GM18508 (cell line): ENCODE data around the gene DUS1L.

Experiments
- ATAC-seq: cut with Tn5 transposase; IDR thresholded peaks from one replicate; pipeline ENCODE4 v1.9.1; 2021; ENCODE audit warnings: moderate number of reproducible peaks; ENCODE audit not compliant: insufficient read depth, unreplicated experiment

Gene DUS1L

DNA sequence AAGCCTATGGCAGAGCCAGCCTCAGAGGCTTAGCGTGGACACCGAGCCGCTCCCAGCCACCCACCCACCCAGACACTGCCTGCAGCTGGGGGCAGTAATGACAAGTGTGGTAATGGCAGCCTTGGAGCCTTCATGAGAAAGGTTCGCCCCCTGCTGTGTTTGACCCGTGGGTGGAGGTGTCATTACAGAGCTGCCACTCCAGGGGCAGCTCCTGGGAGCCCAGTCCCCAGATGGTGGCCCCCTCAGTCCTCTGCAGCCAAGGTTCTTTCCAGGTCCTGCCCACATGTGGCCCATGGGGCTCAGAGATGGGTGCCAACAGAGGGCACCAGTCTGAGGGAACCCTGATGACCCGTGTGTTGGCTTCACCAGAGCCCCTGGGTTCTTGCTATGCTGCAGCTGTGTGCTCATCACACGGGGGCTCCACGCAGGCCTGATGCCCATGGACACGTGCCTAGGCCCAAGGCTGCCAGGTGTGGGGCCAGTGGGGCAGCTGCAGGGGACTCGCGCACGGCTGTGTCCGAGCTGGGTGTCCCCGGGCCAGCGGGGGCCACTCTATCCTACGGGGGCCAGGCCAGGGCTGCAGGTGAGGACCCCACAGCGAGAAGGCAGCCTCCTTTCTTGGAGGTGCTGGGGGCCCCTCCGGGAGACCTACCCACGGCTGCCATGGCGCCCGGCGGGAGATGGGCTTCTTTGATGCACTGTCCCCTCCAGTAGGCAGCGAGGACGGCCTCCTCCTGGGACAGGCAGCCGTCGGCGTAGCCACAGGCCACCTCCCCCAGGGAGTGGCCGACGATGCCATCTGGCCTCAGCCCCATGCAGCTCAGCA, 24.3 kb upstream of the DUS1L start:
- ATAC-seq, result no peak

- ATAC-seq, result no peak
These were observed 23.5 kb upstream of the DUS1L start for GRCh38 chr17:82088838-82089722.

DNA sequence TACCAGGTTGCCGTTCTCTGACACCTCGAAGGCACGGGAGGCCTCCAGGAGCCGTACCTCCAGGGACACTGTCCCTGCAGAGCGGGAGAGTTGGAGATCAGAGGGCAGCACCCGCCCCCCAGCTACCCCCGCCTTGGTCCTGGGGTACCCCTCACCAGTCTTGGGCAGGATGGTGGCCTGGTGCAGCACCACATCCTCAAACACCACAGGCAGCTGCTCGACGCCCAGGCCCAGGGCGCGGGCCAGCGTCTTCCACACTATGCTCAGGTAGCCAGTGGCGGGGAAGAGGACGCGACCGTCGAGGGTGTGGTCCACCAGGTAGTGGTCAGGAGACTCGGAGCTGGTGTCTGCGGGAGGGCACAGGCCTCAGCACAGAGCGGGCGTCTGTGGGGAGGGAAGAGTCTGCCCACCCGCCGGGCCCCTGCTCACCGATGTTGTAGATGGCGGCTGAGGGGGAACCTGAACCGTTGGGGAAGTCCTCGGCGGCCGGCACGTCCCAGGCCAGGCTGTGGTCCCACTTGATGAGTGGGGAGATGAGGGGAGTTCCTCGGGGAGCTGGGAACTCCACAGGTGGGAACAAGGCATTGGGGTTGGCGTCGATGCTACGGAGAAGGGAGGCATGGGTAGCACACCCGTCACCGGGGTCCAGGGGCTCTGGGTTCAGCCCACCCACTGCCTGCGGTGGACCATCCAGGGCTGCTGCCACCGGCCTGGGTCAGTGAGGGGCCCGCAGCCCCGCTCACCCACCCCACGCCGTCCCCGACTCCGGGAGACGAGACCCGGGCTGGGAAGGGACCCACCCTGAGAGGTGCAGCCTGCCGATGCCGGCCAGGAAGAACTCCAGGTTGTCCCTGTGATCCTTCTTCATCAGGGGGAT, 22.6 kb upstream of the DUS1L start:
- no peak for ATAC-seq

- no peak for ATAC-seq
These were observed 21.6 kb upstream of the DUS1L start for GRCh38 chr17:82086941-82087906.

DNA sequence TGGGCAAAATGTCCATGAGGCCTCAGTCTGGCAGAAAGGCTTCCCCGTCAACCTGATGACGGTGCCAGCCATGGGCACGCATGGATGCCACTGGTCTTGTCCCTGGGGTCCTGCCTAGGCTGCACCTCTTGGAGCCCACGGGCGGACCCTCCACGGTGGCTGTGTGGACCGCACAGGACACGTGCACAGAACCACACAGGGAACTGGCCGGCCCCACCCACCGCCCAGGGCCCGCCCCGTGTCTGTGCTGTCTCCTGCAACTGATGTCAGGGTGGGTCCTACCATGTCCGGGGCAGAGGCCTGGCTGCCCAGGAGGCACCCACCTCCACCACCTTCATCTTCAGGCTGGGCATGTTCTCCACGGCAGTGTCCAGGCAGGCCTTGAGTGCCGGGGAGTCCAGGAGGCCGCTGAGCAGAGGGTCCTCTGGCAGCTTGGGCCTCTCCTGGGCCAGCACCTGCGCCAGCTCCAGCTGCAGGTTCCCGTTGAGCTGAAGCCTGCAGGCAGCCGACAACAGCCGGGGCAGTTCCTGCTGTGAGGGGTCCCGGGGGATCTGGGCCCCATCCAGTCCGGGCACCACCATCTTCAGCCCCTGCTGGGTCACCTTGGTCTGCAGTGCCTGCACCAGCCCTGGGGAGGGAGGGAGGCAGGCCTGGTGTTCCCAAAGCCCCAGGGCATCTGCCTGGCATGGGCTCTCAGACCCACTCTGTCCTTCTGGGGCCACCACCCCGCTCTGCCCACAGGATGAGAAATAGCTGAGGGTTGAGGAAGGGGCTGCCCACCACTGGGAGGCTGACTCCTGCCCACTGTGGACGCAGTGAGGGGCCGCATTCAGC, 20.5 kb upstream of the DUS1L start:
- ATAC-seq, result no peak

- ATAC-seq, result no peak
These were observed 19.6 kb upstream of the DUS1L start for GRCh38 chr17:82085031-82085861.

- ATAC-seq, result no peak
These were observed 18.9 kb upstream of the DUS1L start for GRCh38 chr17:82084373-82085030.

DNA sequence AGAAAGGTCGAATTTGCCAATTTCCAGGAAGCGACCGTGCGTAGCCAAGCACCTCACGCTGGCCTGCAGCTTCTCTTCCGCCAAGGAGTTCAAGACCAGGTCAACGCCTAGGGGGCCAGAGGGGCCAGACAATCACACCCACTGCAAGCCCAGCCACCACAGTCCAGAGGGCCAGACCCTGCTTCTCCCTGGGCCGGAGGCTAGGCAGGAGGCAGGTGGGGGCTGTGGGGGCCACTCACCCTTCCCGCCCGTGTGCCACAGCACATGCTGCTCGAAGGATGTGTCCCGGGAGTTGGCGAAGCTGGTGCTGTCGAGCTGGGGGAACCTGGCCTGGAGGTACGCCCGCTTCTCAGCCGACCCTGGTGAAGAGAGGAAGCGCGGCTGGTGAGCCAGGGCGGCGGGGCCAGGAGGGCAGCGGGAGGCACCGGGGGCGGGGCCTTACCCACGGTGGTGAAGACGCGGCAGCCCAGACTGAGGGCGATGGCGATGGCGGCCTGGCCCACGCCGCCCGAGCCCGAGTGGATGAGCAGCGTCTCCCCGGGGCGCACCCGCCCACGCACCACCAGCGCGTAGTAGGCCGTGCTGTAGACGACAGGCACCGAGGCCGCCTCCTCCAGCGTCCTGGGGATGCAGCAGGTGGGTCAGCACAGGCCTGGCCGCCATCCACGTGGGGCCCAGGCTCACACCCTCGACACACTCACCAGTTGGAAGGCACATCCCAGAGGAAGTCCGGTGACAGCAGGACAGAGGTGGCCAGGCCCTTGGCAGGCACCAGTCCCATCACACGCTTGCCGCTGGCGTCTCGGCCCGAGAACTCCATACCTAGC, 18.1 kb upstream of the DUS1L start:
- ATAC-seq, result no peak

DNA sequence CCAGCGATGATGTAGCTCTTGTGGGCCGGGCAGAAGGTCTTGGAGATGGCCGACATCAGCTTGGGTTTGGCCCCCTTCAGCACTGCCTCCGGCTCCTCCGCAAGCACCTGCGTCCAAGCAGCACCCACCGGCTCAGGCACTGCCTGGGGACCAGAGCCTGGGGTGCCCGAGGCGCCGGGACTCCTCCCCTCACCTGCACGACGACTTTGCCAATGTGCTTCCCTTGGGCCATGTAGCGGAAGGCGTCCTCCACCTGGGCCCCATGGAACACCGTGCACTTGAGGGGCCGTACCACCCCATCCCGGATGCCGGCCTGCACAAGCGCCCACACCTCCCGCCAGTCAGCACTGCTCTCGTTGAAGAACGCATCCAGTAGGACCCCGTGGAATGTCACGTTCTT, 17.4 kb upstream of the DUS1L start:
- ATAC-seq, result no peak

GRCh38 chr17:82082456-82082855, 16.9 kb upstream of the DUS1L start:
- no peak for ATAC-seq

GRCh38 chr17:82081966-82082365, 16.4 kb upstream of the DUS1L start:
- ATAC-seq, result no peak

DNA sequence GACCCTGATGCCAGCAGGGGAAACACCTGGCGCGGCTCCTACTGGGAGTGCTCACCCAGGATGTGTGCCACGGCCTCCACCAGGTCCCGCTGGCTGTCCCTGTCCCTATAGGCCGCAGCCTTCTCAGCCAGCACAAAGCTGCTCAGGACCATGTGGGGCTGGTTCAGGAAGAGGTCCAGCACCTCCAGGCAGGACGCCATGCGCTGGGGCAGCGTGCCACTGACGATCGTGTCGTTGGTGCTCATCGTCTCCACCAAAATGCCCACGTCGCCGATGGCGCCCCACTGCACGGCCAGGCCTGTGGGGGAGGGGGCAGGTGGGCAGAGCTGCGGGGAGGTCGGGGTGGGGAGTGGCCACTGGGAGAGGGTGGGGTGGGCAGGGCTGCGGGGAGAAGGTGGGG, 15.9 kb upstream of the DUS1L start:
- no peak for ATAC-seq

DNA sequence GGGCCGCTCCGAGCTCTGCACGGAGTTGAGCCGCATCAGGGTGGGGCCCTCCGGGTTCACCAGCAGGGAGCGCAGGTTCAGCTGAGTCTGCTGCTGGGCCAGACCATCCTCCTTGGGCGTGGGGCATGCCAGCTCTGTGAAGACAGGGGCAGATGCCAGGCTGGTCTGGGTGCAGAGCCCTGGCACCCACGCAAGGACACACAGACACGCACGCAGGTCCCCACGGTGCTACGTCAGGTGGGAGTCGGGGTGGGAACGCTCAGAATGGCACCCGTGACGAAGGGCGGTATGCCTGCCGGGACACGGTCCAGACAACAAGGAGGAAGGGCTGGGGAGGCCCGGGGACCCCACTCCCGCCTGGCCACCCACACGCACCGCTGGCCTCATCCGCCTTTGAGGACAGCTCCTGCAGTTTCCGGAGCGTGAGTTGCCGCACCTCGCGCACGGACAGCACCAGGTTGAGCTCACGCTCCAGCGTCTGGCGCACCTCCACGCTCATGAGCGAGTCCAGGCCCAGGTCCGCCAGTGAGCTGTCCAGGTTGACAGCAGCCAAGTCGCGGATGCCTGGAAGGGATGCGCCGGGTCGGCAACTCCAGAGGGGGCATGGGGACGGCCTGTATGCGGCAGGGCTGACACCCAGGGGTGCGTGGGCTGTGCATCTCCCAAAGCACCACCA, 15.3 kb upstream of the DUS1L start:
- no peak for ATAC-seq

- ATAC-seq, result no peak
These were observed 14.6 kb upstream of the DUS1L start for GRCh38 chr17:82080048-82080788.

DNA sequence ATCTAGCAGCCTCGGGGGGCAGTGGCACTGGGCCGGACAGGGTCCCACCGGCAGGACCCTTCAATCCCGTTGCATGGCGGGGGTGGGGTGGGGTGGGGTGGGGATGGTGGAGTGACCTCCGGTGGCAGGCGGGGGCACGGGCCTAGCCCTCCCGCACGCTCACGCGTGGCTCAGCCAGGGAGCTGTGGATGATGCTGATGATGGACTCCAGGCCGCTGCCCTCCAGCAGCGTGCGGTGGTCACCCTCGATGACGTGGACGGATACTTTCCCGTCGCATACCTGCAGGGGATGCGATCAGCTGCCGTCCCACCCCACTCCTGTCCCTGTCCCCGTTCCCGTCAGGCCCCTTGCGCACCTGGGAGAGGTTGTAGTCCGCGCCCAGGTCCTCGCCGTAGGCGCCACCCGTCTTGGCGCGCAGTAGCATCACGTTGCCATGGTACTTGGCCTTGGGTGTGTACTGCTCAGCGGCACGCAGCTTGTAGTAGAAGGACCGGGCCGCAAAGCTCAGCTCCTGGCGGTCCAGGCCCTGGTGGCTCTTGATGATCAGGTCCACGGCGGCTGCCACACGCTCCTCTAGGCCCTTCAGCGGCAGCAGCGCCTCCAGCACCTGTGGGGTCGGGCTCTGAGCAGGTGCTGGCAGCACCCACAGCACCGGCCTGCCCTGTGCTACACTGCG, 13.5 kb upstream of the DUS1L start:
- ATAC-seq, result no peak
